GM19043 (cell line): Measurements from ENCODE around the gene STRIP1.
"Not testable (repeated sequence)": the region's sequence is repeated elsewhere in the genome, so short reads cannot be mapped to it uniquely, and the experiment has no call there.

Source experiments
- ATAC-seq: cut with Tn5 transposase; IDR thresholded peaks from one replicate; pipeline ENCODE4 v1.9.1; 2021; ENCODE audit warnings: low read depth; ENCODE audit not compliant: unreplicated experiment

Gene STRIP1

GRCh38 chr1:110007046-110007830 lies 27.2 kb upstream of the STRIP1 start:
- no peak for ATAC-seq

- no peak for ATAC-seq
Observed at GRCh38 chr1:110008971-110009565, 25.4 kb upstream of the STRIP1 start.

GRCh38 chr1:110011527-110012041 lies 22.8 kb upstream of the STRIP1 start:
- ATAC-seq, result peak; percentile 97

GRCh38 chr1:110012100-110012780 lies 22.2 kb upstream of the STRIP1 start:
- ATAC-seq, result peak; percentile 65

GRCh38 chr1:110017792-110018191 lies 16.6 kb upstream of the STRIP1 start:
- no peak for ATAC-seq

DNA sequence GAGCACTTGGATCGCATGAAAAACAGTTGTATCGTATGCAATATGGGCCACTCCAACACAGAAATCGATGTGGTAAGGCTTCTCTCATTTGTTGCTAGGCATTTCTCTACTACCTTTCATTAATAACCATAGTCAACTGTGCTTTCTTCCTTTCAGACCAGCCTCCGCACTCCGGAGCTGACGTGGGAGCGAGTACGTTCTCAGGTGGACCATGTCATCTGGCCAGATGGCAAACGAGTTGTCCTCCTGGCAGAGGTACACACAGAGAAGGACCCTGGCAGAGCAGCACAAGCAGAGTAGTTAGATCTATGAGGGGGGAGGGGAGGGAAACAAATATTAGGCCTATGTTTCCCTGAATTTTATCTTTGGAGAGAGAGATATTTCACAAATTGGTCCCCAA lies 16.0 kb upstream of the STRIP1 start:
- no peak for ATAC-seq

DNA sequence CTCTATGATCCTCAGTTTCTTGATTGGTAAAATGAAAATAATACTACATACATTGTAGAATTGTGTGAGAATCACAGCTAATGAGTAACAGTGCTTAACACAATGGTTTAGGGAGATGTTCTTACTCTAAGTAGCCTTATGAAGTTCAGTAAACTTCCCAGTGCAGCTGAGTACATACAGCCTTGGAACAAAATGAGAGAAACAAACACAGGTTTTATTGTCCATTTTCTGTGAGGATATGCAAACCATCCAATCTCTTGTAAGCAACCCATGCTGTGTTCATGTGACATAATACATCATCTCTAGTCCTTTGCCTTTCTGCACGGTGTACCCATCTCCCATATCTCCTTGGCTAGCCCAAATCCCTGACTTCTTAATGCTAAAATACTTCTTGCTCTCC lies 14.7 kb upstream of the STRIP1 start:
- ATAC-seq, result no peak

- ATAC-seq, result no peak
Observed at GRCh38 chr1:110021285-110021684, 13.1 kb upstream of the STRIP1 start.

- no peak for ATAC-seq
Observed at GRCh38 chr1:110024613-110025012, 9.8 kb upstream of the STRIP1 start.

GRCh38 chr1:110030687-110031086 lies 3.7 kb upstream of the STRIP1 start:
- ATAC-seq, result not testable (repeated sequence)

DNA sequence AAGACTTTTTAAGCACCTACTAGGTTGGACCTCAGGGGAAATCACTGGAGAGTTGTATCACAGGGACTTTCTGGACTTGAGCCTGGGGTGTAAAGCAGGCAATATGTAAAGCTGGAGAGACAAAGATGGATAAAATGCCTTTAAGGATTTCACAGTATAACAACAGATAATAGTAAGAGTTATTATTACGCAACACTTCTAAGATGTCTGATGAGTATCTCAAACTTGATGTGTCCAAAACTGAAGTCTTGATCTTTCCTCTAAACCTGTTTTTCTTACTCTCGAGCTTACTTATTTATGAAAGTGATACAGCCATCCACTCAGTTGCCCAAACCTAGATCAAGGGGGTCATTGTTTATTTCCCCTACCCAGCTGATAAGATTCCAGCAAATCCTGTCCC lies 2.1 kb upstream of the STRIP1 start:
- no peak for ATAC-seq

GRCh38 chr1:110033421-110033820 lies 1.0 kb upstream of the STRIP1 start:
- no peak for ATAC-seq

DNA sequence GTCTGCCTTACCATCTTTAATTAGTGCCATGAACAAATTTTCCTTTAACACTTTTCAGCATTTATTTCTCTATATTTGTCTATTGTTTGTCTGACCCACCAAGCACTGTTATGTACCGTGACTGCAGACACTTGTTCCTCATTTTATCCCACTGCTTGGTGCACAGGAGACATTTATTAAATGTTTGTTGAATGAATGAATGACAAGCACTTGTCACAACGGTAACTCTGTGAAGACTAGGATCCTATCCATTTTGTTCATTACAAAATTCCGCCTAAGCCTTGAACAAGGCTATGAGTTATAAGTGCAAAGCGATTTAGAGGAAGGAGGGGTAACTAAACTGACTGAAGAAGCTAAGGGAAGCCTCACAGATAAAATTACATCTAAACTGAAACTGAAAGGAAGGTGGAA lies 379 bp upstream of the STRIP1 start:
- ATAC-seq, result no peak

- peak; percentile 15 for ATAC-seq
Observed at GRCh38 chr1:110035236-110035752, 870 bp downstream of the STRIP1 start.

GRCh38 chr1:110038271-110038670 lies 3.8 kb downstream of the STRIP1 start:
- no peak for ATAC-seq

DNA sequence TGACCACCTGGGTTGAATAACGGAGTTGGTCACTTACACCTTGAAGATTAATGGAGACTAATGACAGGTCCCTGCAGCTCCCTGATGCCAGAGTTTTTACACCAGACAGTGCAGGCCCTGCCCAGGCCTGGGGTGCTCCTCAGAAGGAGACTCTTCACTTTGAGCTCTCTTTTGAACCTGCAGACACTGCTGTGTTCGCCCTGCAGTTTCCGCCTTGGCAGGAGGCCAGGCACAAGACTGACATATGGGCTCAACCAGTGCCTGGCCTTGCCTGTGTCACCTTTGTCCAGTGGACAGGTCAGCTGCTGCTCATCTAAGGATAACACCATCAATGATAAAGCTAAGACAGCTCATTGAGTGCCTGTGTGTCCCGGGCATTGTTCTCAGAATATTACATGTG lies 5.2 kb downstream of the STRIP1 start:
- no peak for ATAC-seq

- ATAC-seq, result no peak
Observed at GRCh38 chr1:110040548-110040947, 6.1 kb downstream of the STRIP1 start.

DNA sequence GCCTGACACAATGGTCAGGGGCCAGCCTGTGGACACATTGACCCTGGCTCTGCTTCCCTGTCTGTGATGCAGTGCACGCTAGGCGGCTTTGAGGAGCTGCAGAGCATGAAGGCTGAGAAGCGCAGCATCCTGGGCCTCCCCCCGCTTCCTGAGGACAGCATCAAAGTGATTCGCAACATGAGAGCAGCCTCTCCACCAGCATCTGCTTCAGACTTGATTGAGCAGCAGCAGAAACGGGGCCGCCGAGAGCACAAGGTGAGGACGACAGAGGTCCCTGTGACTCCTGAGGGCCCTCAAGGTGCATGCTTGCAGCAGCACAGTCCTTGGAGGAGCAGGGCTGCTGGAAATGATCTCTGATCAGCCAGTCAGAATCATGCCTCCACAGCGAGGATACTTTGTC lies 8.6 kb downstream of the STRIP1 start:
- no peak for ATAC-seq

GRCh38 chr1:110047463-110047862 lies 13.0 kb downstream of the STRIP1 start:
- ATAC-seq, result no peak

DNA sequence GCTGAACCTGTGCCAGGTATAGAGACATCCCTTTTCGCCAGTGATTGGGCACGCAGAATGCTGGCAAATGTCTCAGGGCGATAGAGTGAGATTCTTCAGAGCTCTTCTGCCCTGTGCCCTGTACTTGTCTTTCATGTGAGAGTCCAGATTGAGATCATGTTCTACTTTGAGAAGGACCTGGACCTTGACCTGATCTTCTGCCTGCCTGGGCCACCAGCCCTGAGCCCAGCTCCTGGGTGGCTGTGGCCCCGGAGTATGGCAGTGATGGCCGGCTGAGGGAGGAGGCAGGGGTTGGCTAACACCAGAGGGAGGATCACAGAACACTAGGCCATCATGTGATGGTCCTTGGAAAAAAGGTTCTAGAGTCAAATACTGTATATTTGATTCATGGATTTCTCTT lies 13.8 kb downstream of the STRIP1 start:
- no peak for ATAC-seq

- ATAC-seq, result no peak
Observed at GRCh38 chr1:110048923-110049601, 14.6 kb downstream of the STRIP1 start.
